Ishikawa (cell line): Measurements from ENCODE around the gene DDX49.

ENCODE experiments used
- CEBPB ChIP-seq: IDR thresholded peaks from 2 replicates; pipeline ENCODE4 v1.6.1; 2012
- CREB1 ChIP-seq: IDR thresholded peaks from 2 replicates; pipeline ENCODE4 v1.6.1; 2012; ENCODE audit warnings: low read depth
- EGR1 ChIP-seq: IDR thresholded peaks from 2 replicates; pipeline ENCODE4 v1.6.1; 2012
- EP300 ChIP-seq: IDR thresholded peaks from 2 replicates; pipeline ENCODE4 v1.6.1; 2012; ENCODE audit warnings: borderline replicate concordance
- FOXM1 ChIP-seq: IDR thresholded peaks from 2 replicates; pipeline ENCODE4 v1.6.1; 2012; ENCODE audit warnings: low read depth, borderline replicate concordance
- NFIC ChIP-seq: IDR thresholded peaks from 2 replicates; pipeline ENCODE4 v1.6.1; 2012
- RAD21 ChIP-seq: IDR thresholded peaks from 2 replicates; pipeline ENCODE4 v1.6.1; 2012; ENCODE audit warnings: low read depth
- TAF1 ChIP-seq: IDR thresholded peaks from 2 replicates; pipeline ENCODE4 v1.6.1; 2012; ENCODE audit warnings: low read depth, mild to moderate bottlenecking
- TCF12 ChIP-seq: IDR thresholded peaks from 2 replicates; pipeline ENCODE4 v1.6.1; 2012; ENCODE audit warnings: low read depth
- TEAD4 ChIP-seq: IDR thresholded peaks from 2 replicates; pipeline ENCODE4 v1.6.1; 2012
- YY1 ChIP-seq: IDR thresholded peaks from 2 replicates; pipeline ENCODE4 v1.6.1; 2012; ENCODE audit warnings: low read depth
- ZBTB7A ChIP-seq: IDR thresholded peaks from 2 replicates; pipeline ENCODE4 v1.6.1; 2012; ENCODE audit warnings: low read depth
- TF ChIP-seq, protein P1 (sequence below): IDR thresholded peaks from 2 replicates; pipeline ENCODE4 v1.6.1; 2012; ENCODE audit warnings: low read depth, mild to moderate bottlenecking
- TF ChIP-seq, protein P2 (sequence below): IDR thresholded peaks from 2 replicates; pipeline ENCODE4 v1.6.1; 2012
- TF ChIP-seq, protein P3 (sequence below): IDR thresholded peaks from 2 replicates; pipeline ENCODE4 v1.6.1; 2012

The DDX49 gene

DNA sequence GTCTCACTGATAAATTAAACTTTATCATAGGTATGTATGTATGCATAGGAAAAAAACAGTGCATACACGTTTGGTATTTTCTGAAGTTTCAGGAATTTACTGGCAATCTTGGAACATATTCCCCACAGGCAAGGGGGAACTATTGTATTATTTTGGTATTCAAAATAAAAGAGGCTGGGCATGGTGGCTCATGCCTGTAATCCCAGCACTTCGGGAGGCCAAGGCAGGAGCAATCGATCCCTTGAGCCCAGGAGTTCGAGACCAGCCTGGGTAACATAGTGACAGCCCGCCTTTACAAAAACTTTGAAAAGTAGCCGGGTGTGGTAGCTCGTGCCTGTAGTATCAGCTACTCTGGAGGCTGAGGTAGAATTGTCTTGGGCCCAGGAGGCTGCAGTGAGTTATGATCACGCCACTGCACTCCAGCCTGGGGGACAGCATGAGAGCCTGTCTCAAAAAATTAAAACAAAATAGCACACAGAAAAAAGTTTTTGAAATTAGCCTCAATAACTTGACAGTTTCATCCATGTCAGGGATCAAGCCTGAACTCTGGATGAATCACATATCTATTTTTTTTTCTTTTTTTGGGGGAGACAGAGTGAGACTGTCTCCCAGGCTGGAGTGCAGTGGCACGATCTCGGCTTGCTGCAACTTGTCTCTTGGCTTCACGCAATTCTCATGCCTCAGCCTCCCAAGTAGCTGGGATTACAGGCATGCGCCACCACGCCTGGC, 50.6 kb downstream of the DDX49 start:
- TF ChIP-seq, protein P1, sequence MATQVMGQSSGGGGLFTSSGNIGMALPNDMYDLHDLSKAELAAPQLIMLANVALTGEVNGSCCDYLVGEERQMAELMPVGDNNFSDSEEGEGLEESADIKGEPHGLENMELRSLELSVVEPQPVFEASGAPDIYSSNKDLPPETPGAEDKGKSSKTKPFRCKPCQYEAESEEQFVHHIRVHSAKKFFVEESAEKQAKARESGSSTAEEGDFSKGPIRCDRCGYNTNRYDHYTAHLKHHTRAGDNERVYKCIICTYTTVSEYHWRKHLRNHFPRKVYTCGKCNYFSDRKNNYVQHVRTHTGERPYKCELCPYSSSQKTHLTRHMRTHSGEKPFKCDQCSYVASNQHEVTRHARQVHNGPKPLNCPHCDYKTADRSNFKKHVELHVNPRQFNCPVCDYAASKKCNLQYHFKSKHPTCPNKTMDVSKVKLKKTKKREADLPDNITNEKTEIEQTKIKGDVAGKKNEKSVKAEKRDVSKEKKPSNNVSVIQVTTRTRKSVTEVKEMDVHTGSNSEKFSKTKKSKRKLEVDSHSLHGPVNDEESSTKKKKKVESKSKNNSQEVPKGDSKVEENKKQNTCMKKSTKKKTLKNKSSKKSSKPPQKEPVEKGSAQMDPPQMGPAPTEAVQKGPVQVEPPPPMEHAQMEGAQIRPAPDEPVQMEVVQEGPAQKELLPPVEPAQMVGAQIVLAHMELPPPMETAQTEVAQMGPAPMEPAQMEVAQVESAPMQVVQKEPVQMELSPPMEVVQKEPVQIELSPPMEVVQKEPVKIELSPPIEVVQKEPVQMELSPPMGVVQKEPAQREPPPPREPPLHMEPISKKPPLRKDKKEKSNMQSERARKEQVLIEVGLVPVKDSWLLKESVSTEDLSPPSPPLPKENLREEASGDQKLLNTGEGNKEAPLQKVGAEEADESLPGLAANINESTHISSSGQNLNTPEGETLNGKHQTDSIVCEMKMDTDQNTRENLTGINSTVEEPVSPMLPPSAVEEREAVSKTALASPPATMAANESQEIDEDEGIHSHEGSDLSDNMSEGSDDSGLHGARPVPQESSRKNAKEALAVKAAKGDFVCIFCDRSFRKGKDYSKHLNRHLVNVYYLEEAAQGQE, result no peak
- no peak for TF ChIP-seq TAF1
- no peak for TF ChIP-seq RAD21
- no peak for TF ChIP-seq EP300
- no peak for TF ChIP-seq NFIC
- TF ChIP-seq, protein P2, sequence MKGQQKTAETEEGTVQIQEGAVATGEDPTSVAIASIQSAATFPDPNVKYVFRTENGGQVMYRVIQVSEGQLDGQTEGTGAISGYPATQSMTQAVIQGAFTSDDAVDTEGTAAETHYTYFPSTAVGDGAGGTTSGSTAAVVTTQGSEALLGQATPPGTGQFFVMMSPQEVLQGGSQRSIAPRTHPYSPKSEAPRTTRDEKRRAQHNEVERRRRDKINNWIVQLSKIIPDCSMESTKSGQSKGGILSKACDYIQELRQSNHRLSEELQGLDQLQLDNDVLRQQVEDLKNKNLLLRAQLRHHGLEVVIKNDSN, result no peak
- no peak for TF ChIP-seq EGR1

DNA sequence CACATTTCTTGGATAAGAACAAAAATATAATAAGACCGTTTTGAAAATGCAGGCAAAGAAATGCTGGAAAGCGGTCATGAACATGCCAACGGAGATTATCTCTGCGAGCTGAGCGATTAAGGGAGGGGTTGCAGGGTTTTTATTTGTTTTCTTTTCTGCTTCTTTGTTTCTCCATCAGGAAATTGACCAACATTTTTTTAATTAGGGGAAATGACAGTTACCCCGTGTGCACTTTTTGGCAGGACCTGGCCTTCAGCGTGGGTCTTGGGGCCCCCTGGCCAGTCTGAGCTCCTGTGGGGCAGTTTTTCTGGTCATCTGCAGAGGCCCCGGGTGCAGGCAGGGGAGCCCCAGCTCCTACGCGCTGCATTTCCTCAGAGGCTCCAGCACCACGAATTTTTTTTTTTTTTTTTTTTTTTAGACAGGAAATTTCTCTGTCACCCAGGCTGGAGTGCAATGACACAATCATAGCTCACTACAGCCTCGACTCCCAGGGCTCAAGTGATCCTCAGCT, 52.8 kb downstream of the DDX49 start:
- TF ChIP-seq TAF1 (no peak), NFIC (no peak), TCF12 (no peak), TEAD4 (no peak), RAD21 (no peak), FOXM1 (no peak), EGR1 (no peak)
- TF ChIP-seq, protein P3, sequence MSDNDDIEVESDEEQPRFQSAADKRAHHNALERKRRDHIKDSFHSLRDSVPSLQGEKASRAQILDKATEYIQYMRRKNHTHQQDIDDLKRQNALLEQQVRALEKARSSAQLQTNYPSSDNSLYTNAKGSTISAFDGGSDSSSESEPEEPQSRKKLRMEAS, result no peak

DNA sequence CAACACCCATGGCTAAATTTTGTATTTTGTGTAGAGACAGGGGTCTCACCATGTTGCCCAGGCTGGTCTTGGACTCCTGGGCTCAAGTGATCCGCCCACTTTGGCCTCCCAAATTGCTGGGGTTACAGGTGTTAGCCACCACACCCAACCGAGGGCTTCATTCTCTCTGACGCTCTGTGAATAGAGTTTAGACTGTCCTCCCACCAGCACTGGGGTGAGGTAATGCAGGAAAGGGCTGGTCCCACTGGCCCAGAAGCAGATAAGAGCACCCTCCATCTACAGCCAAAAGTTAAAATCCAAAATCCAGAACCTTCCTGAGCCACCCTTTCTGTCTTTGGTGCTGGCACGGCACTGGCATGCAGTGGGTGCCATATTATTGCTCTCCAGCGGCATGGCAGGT, 53.3 kb downstream of the DDX49 start:
- TF ChIP-seq RAD21, result no peak
- TF ChIP-seq CREB1, result no peak
- TF ChIP-seq CEBPB, result no peak
- TF ChIP-seq FOXM1, result no peak

DNA sequence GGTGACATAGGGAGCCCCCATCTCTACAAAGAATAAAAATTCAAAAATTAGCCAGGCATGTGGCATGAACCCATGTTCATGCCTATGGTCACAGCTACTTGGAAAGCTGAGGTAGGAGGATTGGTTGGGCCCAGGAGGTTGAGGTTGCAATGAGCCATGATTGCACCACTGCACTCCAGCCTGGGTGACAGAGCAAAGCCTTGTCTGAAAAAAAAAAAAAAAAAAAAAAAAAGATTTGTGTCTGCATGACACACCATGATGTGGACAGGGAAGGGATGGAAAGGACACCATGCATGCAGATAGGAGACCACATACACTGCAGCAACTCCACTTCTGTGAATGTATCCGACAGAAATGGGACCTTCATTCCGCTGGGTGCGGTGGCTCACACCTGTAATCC, 55.5 kb downstream of the DDX49 start:
- TF ChIP-seq EGR1 (no peak), CEBPB (no peak), RAD21 (no peak), NFIC (no peak), ZBTB7A (no peak), CREB1 (no peak), EP300 (no peak), YY1 (no peak)
- TF ChIP-seq, protein P2, result no peak
- TF ChIP-seq, protein P1, result no peak
- TF ChIP-seq, protein P3, result no peak

DNA sequence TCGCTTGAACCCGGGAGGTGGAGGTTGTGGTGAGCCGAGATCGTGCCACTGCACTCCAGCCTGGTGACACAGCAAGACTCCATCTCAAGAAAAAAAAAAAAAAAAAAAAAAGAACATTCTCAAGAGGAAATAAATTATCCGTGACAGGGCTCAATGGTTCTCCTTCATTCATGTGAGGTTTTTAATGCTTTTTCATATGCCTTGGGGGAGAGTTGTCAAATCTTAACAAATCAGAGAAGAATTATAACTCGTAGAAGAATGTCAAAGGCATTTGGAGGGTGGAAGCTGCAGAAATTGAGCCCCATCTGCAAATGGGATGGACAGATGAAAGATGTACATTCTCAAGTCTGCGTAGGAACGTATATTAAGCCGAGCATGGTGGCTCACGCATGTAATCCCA, 56.4 kb downstream of the DDX49 start:
- TF ChIP-seq TAF1, result no peak
- TF ChIP-seq EGR1, result no peak
- TF ChIP-seq YY1, result no peak
- no peak for TF ChIP-seq EP300
- TF ChIP-seq NFIC, result no peak
- TF ChIP-seq TEAD4, result no peak
- no peak for TF ChIP-seq CEBPB
- TF ChIP-seq, protein P3, result no peak
- no peak for TF ChIP-seq CREB1
- TF ChIP-seq, protein P1, result no peak
- TF ChIP-seq, protein P2, result no peak
- no peak for TF ChIP-seq ZBTB7A
- TF ChIP-seq RAD21, result no peak
- TF ChIP-seq FOXM1, result no peak
- TF ChIP-seq TCF12, result no peak
